ENCODE results near the gene DOLPP1.

DOLPP1 gene

DNA sequence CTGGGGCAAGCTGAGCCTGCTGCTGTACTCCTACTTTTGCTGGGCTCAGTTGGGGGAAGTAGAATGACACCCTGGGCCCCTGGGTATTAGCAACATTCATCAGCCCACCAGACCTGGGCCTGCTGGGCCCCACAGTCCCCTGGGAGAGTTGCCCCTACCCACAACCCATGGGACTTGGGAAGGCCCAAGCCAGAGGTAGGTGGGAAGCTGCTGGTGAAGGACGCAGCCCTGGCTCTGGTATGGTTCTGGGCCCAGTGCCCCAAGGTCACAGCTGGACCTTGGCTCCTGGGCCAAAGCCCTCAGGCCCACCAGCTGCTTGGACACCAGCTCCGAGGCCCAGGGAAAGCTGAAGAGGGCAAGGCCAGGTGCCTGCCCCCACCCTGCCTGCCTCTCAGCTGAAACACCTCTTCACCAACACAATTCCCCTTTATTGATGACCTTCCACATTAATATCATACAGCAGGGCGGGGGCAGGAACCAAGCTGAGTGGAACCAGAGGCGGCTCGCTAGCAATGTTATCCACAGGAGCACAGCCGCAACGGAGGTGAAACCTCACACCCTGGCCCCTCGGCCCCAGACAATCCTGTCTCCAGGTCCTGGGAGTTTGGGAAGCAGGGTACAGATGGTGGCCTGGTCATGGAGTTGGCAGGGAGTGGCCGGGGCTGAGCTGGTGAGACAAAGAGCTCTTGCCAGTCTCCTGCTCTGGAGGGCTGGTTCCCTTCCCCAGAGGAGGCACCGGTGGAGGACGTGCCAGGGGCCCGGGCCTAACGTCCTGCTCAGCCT lies 13.7 kb downstream of the DOLPP1 start:
- no peak for DNase-seq (ENCODE audit: low read depth)

GRCh38 chr9:129095170-129095667 lies 14.3 kb downstream of the DOLPP1 start:
- no peak for DNase-seq (ENCODE audit: low read depth)

DNA sequence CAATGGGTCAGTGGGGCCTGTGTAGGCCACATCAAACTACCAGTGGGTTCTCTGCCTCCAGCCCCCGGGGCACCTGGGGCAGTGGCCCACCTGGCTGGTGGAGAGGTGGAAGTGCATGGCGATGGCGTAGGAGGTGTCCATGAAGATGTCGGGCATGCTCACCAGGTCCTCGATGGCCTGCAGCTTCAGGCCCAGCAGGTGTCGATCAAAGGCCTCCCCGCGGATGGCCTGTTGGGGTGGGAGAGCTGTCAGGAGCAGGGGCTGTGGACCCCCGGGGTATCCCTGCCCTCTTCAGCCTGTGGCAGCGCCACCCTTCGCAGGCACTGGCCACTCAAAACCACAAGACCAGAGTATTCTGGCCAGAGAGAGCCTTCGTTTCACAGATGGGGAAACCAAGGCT lies 15.0 kb downstream of the DOLPP1 start:
- no peak for DNase-seq (ENCODE audit: low read depth)

DNA sequence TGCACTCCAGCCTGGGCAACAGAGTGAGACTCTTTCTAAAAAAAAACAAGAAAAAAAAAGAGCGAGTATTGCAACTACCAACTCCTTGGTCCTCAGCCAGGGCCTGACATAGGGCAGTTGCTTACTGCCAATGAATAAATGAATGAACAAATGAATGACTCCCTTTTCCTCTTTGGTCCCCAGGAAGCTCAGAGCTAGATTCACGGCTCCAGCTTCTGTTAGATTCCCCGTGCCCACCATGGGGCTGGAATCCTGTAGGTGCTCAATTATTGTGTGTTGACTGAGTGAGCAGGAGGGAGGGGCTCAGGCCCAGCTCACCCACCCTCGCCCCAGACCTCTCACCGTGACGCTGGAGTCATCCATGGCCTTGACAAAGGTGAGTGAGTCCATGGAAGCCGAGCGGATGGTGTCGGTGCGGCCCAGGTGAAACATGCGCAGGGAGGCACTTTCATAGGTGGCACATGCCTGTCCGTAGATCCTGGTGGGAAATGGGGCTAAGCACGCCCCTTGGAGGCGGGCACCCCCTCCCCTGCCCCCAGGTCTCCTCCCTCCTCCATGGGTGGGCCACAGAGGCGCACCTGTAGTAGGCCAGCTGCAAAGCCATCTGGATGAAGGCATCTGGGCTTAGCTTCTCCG lies 16.9 kb downstream of the DOLPP1 start:
- no peak for DNase-seq (ENCODE audit: low read depth)

DNA sequence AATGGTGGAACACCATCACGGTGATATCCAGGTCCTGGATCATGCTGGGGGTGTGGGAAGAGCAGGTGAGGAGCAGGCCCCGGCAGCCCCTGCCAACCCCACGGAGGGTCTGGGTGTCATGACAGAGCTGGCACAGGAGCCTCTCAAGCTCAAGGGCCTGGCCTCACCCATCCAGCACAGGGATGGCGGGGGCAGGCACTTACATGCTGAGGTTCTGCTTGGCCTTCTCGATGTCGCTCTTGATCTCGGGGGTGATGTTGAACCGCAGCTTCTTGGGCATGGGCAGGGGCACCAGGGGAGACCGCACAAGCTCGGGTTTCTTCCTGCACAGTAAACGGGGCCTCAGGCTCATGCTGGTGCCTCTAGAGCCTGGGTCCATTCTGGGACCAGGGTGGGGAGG lies 17.4 kb downstream of the DOLPP1 start:
- no peak for DNase-seq (ENCODE audit: low read depth)

- no peak for DNase-seq (ENCODE audit: low read depth)
Measured at GRCh38 chr9:129100383-129101169, 19.7 kb downstream of the DOLPP1 start.

DNA sequence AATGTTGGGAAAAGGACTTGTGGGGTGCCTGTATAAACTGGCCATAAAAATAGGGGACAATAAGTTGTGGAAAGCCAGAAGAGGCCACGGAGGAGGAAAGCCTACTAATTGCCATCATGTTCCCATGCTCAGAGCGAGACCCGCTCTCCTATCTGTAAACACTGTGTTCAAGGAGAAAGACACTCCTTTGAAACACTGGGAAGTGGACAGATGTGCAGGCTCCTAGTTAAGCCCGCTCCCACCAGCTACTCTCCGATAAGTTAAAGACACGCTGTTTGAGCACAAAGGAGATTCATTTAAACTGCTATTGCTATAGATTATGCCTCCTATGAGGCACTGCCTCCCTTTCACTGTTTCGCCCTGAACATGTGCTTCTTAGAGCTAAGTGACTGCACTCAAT lies 20.4 kb downstream of the DOLPP1 start:
- no peak for DNase-seq (ENCODE audit: low read depth)

DNA sequence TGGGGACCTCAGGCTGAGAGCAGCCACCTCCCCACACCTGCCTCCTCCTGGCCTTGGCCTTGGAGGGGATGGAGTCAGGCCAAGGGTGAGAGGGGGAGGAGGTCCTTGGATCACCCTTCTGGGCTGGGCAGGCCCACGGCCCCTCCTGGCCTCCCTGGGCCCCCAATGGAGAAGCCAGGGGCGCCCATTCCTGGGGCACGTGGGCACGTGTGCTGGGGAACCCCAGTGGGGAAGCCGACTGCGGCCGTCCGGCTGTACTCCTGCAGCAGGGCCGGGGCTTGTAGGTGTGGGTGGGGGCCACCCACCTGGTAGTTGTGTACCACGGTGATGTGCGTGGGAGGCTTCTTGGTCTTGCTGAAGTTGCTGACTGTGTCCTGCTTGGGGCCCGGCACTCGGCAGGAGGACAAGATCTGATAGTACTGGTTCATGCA lies 21.2 kb downstream of the DOLPP1 start:
- DNase-seq (ENCODE audit: low read depth), result no peak

DNA sequence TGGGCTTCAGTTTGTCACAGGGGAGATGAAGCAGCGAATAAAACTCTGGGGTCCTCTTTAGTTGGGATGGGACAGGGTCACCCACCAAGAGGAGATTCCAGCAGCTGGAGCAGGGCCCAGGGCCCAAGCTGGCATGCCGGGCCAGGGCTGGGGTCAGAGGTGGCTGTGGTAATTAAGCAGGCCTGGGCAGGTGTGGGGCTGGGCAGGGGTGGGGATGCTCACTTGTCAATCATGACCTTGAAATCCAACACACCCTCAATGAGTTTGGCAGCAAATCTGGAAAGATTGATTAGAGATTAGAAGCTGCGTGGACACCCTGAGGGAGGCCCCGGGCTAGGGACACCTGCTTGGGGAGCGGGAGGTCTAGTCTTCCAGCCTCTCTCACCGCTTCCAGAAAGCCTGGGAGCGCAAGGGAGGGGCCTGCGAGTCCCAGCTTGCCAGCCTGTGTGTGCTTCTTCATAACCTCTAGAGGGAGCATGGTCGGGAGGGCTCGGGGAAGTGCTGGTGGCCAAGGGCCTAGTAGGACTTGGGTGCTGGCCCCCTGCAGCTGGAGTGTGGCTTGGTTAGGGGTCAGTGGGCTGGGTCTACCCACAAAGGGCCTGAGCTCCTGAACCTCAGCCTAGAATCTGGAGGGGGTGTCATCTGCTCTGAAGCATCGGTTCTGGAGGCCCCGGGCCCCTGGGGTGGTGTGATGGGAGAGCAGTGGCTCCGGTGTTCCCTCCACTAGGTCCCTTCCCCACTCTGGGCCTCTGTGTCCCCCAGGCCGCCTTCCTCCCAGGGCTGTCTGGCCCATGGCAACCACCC lies 22.1 kb downstream of the DOLPP1 start:
- no peak for DNase-seq (ENCODE audit: low read depth)

- DNase-seq (ENCODE audit: low read depth), result no peak
Measured at GRCh38 chr9:129103595-129103965, 22.7 kb downstream of the DOLPP1 start.

- no peak for DNase-seq (ENCODE audit: low read depth)
Measured at GRCh38 chr9:129104051-129104450, 23.1 kb downstream of the DOLPP1 start.

- no peak for DNase-seq (ENCODE audit: low read depth)
Measured at GRCh38 chr9:129105857-129106694, 25.2 kb downstream of the DOLPP1 start.

- no peak for DNase-seq (ENCODE audit: low read depth)
Measured at GRCh38 chr9:129107651-129108050, 26.7 kb downstream of the DOLPP1 start.

- DNase-seq (ENCODE audit: low read depth), result no peak
Measured at GRCh38 chr9:129108083-129108804, 27.3 kb downstream of the DOLPP1 start.

DNA sequence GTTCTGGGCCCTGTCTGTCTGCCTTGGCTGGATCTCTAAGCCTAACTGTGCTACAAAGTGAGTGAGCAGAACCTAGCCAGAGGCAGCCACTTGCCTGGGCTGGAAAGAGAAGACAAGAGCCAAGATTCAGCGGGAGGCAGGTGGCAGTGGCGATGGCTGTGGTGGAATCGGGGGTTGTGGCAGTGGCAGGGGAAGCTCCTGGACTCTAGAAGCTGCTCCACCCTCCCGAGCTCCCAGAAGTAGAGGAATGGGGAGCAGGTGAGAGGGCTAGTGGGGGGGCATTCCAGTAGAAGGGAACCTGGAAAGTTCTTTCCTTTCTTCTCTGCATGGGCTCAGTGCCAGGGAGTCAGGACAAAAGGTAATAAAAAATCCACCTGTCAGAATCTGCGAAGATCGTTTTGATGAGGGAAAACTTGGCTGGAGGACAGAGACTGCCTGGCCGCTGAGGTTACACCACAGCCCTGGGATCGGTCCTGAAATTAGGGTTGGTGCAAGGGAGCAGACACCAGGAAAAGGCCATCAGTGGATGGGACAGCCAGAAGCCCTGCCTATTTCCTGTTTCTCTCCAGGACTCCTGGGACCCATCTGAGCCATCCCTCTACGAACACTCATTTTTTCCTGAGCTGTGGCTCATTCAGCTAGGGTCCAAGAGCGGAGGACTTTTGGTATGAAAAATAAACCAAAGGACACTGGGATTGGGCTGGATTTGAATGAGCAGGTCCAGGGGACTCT lies 28.1 kb downstream of the DOLPP1 start:
- no peak for DNase-seq (ENCODE audit: low read depth)

GRCh38 chr9:129109537-129109903 lies 28.6 kb downstream of the DOLPP1 start:
- DNase-seq (ENCODE audit: low read depth), result no peak

DNA sequence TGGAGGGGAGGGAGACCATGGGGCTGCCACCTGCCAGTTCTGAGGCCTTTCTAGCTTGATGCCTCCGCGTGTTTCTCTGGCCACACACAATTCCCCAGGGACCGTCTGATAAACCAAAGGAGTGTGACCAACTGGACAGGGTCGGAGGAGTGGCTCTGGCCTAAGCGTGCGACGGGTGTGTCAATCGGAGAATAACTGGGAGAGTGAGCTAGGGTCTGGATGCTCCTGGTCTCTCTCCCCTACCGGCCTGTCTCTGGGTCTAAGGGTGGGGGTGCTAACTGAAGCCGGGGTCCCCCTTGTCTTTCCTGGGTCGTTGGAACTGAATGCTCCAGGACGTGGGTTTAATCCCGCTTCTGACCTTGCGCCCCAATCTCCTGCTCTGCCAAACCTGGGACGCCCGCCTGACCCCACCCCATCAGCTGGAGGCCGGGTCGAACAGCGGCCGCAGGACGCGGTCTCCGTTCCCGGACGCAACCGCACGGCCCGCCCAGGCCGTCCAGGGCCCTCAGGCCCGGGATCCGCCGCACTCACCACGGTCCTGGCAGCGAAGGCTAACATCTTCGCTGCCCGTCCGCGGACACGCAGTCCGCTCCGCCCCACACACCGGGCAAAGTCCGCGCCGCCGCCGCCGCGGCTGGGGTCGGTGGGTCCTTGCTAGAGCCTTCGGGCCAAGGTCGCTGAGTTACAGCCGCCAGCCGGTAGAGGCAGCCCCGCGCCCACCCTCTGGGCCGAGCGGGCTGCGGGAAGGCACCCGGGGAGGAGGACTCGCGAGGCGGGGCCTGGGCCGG lies 29.2 kb downstream of the DOLPP1 start:
- no peak for DNase-seq (ENCODE audit: low read depth)

DNA sequence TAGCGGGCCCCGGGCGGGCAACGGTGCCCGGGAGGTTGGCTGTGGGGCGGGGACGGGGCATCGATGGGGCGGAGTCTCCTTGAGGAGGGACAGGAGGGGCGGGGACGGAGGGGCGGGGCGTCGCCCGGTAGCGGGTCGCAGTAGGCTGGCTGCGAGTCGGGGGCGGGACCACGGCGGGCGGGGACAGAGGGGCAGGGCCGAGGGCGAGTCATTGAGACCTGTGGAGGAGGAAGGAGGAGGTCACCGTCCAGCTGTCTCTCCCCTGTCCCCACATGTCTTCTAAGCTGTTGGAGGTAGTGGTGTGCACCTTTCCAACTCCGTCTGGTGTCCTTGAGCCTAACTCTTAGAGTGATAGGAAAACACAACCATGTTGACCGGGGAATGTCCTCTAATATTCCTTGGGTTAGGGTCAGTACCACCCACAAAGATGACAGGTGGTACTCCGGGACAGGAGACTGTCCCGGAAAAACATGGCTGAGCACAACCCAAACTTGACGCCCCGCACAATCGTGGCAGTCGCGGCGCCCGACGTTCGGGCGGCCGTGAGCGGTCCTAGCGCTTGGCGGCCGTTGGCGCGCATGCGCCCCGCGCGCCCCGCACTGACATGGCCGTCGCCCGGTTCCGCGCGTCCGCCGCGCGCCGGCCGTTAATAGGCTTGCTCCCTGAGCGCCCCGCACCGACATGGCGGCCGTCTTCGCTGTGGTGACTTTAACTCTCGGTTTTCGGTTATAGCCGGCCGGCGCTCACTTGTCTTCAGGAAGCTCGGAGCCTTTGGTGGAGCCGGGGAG lies 30.0 kb downstream of the DOLPP1 start, which contains the start of the genes CRAT and PTPA:
Gene CRAT (minus strand): TSS at position 54 of the 788 bp plus-strand sequence. CDS start 284 bp downstream, outside the sequence.
Gene PTPA (plus strand): TSS at position 676 of the 788 bp plus-strand sequence. CDS start 186 bp downstream, outside the sequence.
- DNase-seq (ENCODE audit: low read depth), result peak; percentile 96

Measured in stimulated activated CD8-positive, alpha-beta memory T cell treated with anti-CD3 and anti-CD28 coated beads, Interleukin-4, amount 100 ng/mL, for 24 hours (primary cell).